Epithelial cell of esophagus (primary cell): Measurements from ENCODE around the gene TLK2.
"Not testable (repeated sequence)": the region's sequence is repeated elsewhere in the genome, so short reads cannot be mapped to it uniquely, and the experiment has no call there.

Experiments
- DNase-seq: peaks from one replicate; pipeline ENCODE4 v3.0.0; 2010; ENCODE audit warnings: low read depth
- H3K4me3 ChIP-seq: 2 replicates; pipeline ENCODE4 v1.5.1; 2011; ENCODE audit warnings: mild to moderate bottlenecking, low read length, control low read depth
- TF ChIP-seq, protein P1 (sequence below): IDR thresholded peaks from 2 replicates; pipeline ENCODE4 v1.5.1; 2011; ENCODE audit warnings: low read depth, mild to moderate bottlenecking, low read length, control low read depth, inconsistent platforms; ENCODE audit not compliant: insufficient read depth; ENCODE audit errors: missing control alignments

The TLK2 gene

GRCh38 chr17:62595484-62595883, 116.9 kb downstream of the TLK2 start:
- DNase-seq, result no peak
- no peak overlapping the region for H3K4me3 ChIP-seq
- TF ChIP-seq, protein P1, sequence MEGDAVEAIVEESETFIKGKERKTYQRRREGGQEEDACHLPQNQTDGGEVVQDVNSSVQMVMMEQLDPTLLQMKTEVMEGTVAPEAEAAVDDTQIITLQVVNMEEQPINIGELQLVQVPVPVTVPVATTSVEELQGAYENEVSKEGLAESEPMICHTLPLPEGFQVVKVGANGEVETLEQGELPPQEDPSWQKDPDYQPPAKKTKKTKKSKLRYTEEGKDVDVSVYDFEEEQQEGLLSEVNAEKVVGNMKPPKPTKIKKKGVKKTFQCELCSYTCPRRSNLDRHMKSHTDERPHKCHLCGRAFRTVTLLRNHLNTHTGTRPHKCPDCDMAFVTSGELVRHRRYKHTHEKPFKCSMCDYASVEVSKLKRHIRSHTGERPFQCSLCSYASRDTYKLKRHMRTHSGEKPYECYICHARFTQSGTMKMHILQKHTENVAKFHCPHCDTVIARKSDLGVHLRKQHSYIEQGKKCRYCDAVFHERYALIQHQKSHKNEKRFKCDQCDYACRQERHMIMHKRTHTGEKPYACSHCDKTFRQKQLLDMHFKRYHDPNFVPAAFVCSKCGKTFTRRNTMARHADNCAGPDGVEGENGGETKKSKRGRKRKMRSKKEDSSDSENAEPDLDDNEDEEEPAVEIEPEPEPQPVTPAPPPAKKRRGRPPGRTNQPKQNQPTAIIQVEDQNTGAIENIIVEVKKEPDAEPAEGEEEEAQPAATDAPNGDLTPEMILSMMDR, result no peak

DNA sequence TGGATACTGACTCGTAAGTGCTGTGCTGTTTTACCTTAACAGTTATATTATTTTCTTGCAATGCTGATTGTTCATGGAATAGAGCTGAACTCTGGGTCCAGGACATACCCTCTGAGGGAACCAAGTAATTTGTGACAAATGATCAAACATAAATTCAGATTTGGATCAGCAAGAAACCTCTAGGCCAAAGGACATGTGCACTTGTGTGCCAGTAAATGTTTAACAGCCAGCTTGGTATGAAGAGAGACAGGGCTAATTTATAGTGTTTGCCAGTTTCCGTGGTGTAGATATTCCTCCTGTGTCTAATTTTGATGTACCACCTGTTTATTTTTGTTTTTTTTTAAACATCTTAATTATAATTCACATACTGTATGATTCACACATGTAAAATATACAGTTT, 118.0 kb downstream of the TLK2 start:
- no peak overlapping the region for H3K4me3 ChIP-seq
- TF ChIP-seq, protein P1, result no peak
- DNase-seq, result no peak

DNA sequence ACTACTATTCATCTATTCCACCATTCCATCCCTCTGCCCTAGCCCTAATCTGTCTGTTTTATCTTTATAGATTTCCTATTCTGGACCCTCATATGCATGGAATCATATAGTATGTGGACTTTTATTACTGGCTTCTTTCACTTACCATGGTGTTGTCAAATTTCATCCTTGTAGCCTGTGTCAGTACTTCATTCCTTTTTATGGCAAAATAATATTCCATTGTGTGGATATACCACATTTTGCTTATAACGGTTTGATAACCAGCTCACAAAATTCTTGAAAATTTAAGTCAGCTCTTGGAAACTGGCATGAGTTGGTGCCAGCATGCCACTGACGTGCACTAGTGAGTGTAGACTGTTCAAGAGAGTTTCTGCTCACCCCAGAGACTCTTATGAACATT, 118.5 kb downstream of the TLK2 start:
- H3K4me3 ChIP-seq, result no peak overlapping the region
- TF ChIP-seq, protein P1, result no peak
- DNase-seq, result no peak

GRCh38 chr17:62597920-62598319, 119.3 kb downstream of the TLK2 start:
- TF ChIP-seq, protein P1, result no peak
- no peak overlapping the region for H3K4me3 ChIP-seq
- peak; percentile 29 for DNase-seq

- no peak for DNase-seq
Measured at GRCh38 chr17:62599964-62600657, 121.5 kb downstream of the TLK2 start.

DNA sequence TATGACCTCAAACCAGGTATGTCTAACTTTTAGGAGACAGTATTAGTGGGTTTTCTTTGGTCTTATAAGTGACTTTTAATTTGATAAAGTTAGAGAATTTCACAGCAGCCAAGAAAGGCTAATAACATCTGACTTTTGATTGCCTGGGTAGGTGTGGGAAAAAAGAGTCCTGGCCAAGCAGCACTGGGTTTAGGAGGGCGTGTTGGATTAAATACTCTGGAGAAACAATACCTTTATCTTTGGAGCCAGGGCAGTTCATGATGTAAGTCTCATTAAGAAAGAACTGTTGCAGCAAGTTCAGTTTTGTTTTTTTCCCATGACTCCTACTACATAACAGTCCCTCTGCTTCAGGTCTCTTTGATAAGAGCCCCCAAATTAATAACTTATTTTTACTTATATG, 122.2 kb downstream of the TLK2 start:
- TF ChIP-seq, protein P1, result no peak
- DNase-seq, result no peak
- H3K4me3 ChIP-seq, result no peak overlapping the region

More at GRCh38 chr17:62599964-62600657, 121.5 kb downstream of the TLK2 start:
- TF ChIP-seq, protein P1, result no peak
- H3K4me3 ChIP-seq, result no peak overlapping the region

DNA sequence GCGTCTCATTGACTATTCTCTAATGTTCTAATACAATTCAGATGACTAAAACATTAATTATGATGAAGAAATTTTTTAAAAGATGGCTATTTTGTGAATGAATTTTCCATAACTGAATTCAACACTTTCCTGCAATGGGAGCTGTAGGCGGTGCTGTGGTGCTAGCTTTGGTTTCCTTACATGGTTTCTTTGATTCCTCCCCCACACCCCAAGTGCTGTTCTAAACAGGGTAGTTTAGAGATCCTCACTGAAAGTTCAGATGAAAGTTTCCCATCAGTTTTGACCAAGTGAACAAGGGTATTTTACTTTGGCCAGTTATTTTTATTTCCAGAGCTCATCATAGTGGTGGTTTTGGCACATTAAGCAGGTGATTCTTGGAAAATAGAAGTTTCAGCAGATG, 122.8 kb downstream of the TLK2 start:
- no peak overlapping the region for H3K4me3 ChIP-seq
- no peak for DNase-seq
- TF ChIP-seq, protein P1, result no peak

GRCh38 chr17:62603783-62604182, 125.2 kb downstream of the TLK2 start:
- not testable (repeated sequence) for H3K4me3 ChIP-seq, DNase-seq
